Stomach (tissue), 4 donors: ENCODE results near the gene CDC16.

Experiments used
- EP300 ChIP-seq: sonication (generic); formaldehyde crosslinking; IDR thresholded peaks from one replicate; pipeline ENCODE4 v1.6.1; 2017; ENCODE audit warnings: antibody characterized with exemption
- POLR2A ChIP-seq, 4 donors: fragments of 450-650 bp; IDR thresholded peaks; one replicate each; pipeline ENCODE4 v1.6.1; 2016; ENCODE audit warnings: antibody characterized with exemption in 4 of 4, control low read depth in 2 of 4, mild to moderate bottlenecking in 1 of 4, moderate library complexity in 1 of 4
- TF ChIP-seq, protein P1 (sequence below), 7 experiments: fragments of 450-650 bp in 4 of 7; fragments of 200-600 bp in 3 of 7; sonication (generic) in 3 of 7; IDR thresholded peaks; one replicate each; pipeline ENCODE4 v1.5.1; 2016 to 2019; ENCODE audit warnings: antibody characterized with exemption in 7 of 7, control low read depth in 2 of 7, mild to moderate bottlenecking in 1 of 7

DNA sequence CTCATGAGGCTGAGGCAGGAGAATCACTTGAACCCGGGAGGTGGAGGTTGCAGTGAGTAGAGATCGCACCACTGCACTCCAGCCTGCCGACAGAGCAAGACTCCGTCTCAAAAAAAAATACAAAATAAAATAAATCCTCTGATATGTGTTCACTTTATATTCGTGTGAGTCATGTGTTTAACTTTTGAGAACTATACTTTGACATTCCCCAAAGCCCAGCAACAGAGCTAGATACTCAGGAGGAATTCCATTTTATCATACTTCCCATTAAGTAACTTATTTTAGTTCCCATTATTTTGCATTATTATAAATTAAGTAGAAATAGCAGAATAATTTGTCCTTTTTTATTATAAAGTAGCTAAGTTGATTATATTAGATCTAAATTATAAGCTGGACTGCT, 76.3 kb downstream of the CDC16 start:
- TF ChIP-seq, protein P1, sequence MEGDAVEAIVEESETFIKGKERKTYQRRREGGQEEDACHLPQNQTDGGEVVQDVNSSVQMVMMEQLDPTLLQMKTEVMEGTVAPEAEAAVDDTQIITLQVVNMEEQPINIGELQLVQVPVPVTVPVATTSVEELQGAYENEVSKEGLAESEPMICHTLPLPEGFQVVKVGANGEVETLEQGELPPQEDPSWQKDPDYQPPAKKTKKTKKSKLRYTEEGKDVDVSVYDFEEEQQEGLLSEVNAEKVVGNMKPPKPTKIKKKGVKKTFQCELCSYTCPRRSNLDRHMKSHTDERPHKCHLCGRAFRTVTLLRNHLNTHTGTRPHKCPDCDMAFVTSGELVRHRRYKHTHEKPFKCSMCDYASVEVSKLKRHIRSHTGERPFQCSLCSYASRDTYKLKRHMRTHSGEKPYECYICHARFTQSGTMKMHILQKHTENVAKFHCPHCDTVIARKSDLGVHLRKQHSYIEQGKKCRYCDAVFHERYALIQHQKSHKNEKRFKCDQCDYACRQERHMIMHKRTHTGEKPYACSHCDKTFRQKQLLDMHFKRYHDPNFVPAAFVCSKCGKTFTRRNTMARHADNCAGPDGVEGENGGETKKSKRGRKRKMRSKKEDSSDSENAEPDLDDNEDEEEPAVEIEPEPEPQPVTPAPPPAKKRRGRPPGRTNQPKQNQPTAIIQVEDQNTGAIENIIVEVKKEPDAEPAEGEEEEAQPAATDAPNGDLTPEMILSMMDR (IDR thresholded peaks at IDR 0.05) = no peak
- TF ChIP-seq POLR2A (IDR thresholded peaks at IDR 0.05) (no peak), EP300 (no peak)
